ENCODE results near the gene TRIP4. TPM values are rescaled to one million over a fixed set of nuclear protein-coding genes. Genes with fewer than 3 reads are reported as not detected.
A peak's percentile ranks its signal among the peaks of the same experiment; 100 is the strongest.

Gene TRIP4
- total and polyA plus RNA-seq, 2 of the 8 experiments (the other 6 are each of a cell fraction or from before 2014, with no cell fraction given) = 6.2 to 18.9 TPM

GRCh38 chr15:64381000-64381751 is 6.5 kb upstream of the TRIP4 start, which contains the start of gene PCLAF:
Gene PCLAF (minus strand): TSS chr15:64381441. CDS start chr15:64381371, 70 bp downstream.
- Histone ChIP-seq H4K5ac (ENCODE audit: insufficient read length, low read depth, low read length) (peak within 1 kb of the TSS; percentile 56), H2BK15ac (ENCODE audit: low read length) (no peak within 1 kb of the TSS), H2AFZ (ENCODE audit: low read length) (peak within 1 kb of the TSS; percentile 88; the same call in 1 of the 2 replicates), H4K8ac (ENCODE audit: extremely low read depth, insufficient read depth, low read length) (no peak within 1 kb of the TSS; the same call in 1 of the 2 replicates), H3K27ac (ENCODE audit: low read depth, low read length) (0 out of 2 replicates have a peak within 1 kb of the TSS, but pooled peaks have one; percentile 21), H3K56ac (replicated peaks; ENCODE audit: insufficient read length, low read depth, low read length) (no peak within 1 kb of the TSS), H3K4me2 (ENCODE audit: insufficient read depth in 1 of 2, low read depth in 2 of 2, low read length in 2 of 2) (peak within 1 kb of the TSS; percentile 78 to 89), H3K4me3 (ENCODE audit: extremely low read depth in 1 of 4, insufficient read depth in 2 of 4, low read depth in 3 of 4, low read length in 4 of 4) (peak within 1 kb of the TSS; percentile 82 to 90 (median 83)), H4K20me1 (replicated peaks in 1 of 2; ENCODE audit: control insufficient read depth in 1 of 2, insufficient read depth in 2 of 2, low read length in 2 of 2) (no peaks in the 10 kb centered on the region), H3K14ac (ENCODE audit: insufficient read length) (no peak within 1 kb of the TSS), H3K18ac (ENCODE audit: extremely low read depth, low read length) (peak within 1 kb of the TSS; percentile 4; the same call in 1 of the 2 replicates), H2BK5ac (ENCODE audit: low read depth, low read length) (no peak within 1 kb of the TSS), H3K9me3 (ENCODE audit: insufficient read depth in 2 of 2, low read depth in 1 of 2, low read length in 1 of 2) (no peaks in the 10 kb centered on the region), H3K9ac (replicated peaks in 1 of 4; ENCODE audit: extremely low read depth in 1 of 4, low read depth in 3 of 4, low read length in 3 of 4) (peak within 1 kb of the TSS; percentile 55 to 91 (median 78)), H3K36me3 (ENCODE audit: control insufficient read depth in 2 of 4, insufficient read depth in 4 of 4, low read length in 3 of 4) (peaks cover 0 to 11% (median 1%) of the 10 kb centered on the region in 4 experiments; a peak in 2 of 8 replicates), H3K4ac (replicated peaks; ENCODE audit: insufficient read length, low read depth, low read length) (no peak within 1 kb of the TSS), H3K79me2 (ENCODE audit: control insufficient read depth in 1 of 2, insufficient read depth in 2 of 2, low read length in 2 of 2) (peaks cover 0 to 23% of the 10 kb centered on the region in 2 experiments; a peak in 2 of 4 replicates), H3K23ac (ENCODE audit: insufficient read length) (no peak within 1 kb of the TSS), H3K27me3 (replicated peaks in 1 of 4; ENCODE audit: control insufficient read depth in 3 of 4, extremely low read depth in 1 of 4, insufficient read depth in 3 of 4, low read length in 3 of 4) (no peaks in the 10 kb centered on the region), H2AK5ac (ENCODE audit: low read depth, low read length) (no peak within 1 kb of the TSS), H3K4me1 (replicated peaks in 1 of 4; ENCODE audit: control insufficient read depth in 3 of 4, insufficient read depth in 4 of 4, low read length in 3 of 4) (no peaks in the 10 kb centered on the region), H2BK20ac (ENCODE audit: low read length) (no peak within 1 kb of the TSS), H4K91ac (replicated peaks; ENCODE audit: insufficient read length, low read length) (no peak within 1 kb of the TSS), H3K23me2 (ENCODE audit: low read depth, low read length) (peaks cover 5% of the 10 kb centered on the region; the same call in 1 of the 2 replicates), H2BK120ac (replicated peaks; ENCODE audit: low read depth, low read length) (no peak within 1 kb of the TSS), H3K79me1 (ENCODE audit: low read depth, low read length) (peaks cover 3% of the 10 kb centered on the region; the same call in 1 of the 2 replicates), H2BK12ac (ENCODE audit: low read depth, low read length) (no peak within 1 kb of the TSS)
- ChIA-PET POLR2A (ENCODE audit: partially characterized antibody) (interaction anchor here (0.7 to 2.4 kb wide), 9 partner anchors 9 to 237 kb away, joined by 3 to 8 read pairs (median 4); partner anchors contain the start of gene PPIB), CTCF (ENCODE audit: partially characterized antibody) (interaction anchor here (1.7 kb wide), 1 partner anchor 300 kb away, joined by 4 read pairs; no protein-coding TSS in a partner anchor)
- FAIRE-seq (peak; percentile 85), DNase-seq (ENCODE audit: low read depth in 1 of 2, low spot score in 2 of 2) (peak; percentile 82 to 90)
- WGBS, 2 experiments (ENCODE audit: extremely low coverage in 1 of 2, insufficient coverage in 1 of 2, insufficient read length in 1 of 2, insufficient replicate concordance in 2 of 2, low coverage in 1 of 2, low lambda C conversion rate in 2 of 2, missing lambda C conversion rate in 1 of 2) = 2% methylated on average over 38 of the region's 38 CpGs; no CpG with 5 or more reads in 1 of the 2 experiments
- TF ChIP-seq CBX5 (IDR thresholded peaks at IDR 0.05; ENCODE audit: low read depth, low read length) (no peak), KDM5A (IDR thresholded peaks at IDR 0.05; ENCODE audit: low read length) (peak; percentile 64; the same call in 1 of the 2 replicates), SIRT6 (IDR thresholded peaks at IDR 0.05; ENCODE audit: low read length) (no peak), BRCA1 (IDR thresholded peaks at IDR 0.05; ENCODE audit: low read depth, low read length) (no peak), RBBP5 (IDR thresholded peaks at IDR 0.05; ENCODE audit: borderline replicate concordance, low read depth, low read length) (peak; percentile 63; the same call in 1 of the 2 replicates), JUN (IDR thresholded peaks at IDR 0.05; ENCODE audit: low read depth, low read length) (no peak), PHF8 (conservative IDR thresholded peaks at IDR 0.05; ENCODE audit: low read depth, low read length) (peak; percentile 76), CTCF (IDR thresholded peaks at IDR 0.05; ENCODE audit: control extremely low read depth in 1 of 3, insufficient read depth in 1 of 3, low read depth in 1 of 3, low read length in 3 of 3) (no peak; a peak in 1 of 4 replicates), YY1 (IDR thresholded peaks at IDR 0.05; ENCODE audit: low read depth, low read length) (no peak)
